Endothelial cell of umbilical vein (primary cell): ENCODE measurements around the gene CEP192.

Experiments used
- EZH2 ChIP-seq: IDR thresholded peaks from 2 replicates; pipeline ENCODE4 v1.6.1; 2012; ENCODE audit warnings: borderline replicate concordance, low read depth, mild to moderate bottlenecking, moderate library complexity, low read length, inconsistent platforms; ENCODE audit not compliant: severe bottlenecking
- MYC ChIP-seq: IDR thresholded peaks from one replicate; pipeline ENCODE4 v1.6.1; 2011; ENCODE audit warnings: mild to moderate bottlenecking, low read depth, low read length
- POLR2A ChIP-seq: IDR thresholded peaks from 2 replicates; pipeline ENCODE4 v1.6.1; 2012; ENCODE audit warnings: low read depth, mild to moderate bottlenecking, control low read depth, low read length
- POLR2AphosphoS5 ChIP-seq: IDR thresholded peaks from 2 replicates; pipeline ENCODE4 v1.6.1; 2012; ENCODE audit warnings: low read depth, mild to moderate bottlenecking, control low read depth, low read length, moderate library complexity; ENCODE audit not compliant: insufficient read depth
- TF ChIP-seq, protein P1 (sequence below), 2 donors: IDR thresholded peaks; 1 replicate in 1 of 2; 2 replicates in 1 of 2; pipeline ENCODE4 v1.5.1; 2011; ENCODE audit warnings: low read length in 2 of 2, mild to moderate bottlenecking in 2 of 2, moderate library complexity in 2 of 2, control low read depth in 1 of 2, inconsistent platforms in 1 of 2, low read depth in 1 of 2; ENCODE audit not compliant: insufficient read depth in 1 of 2; ENCODE audit errors: extremely low read depth in 1 of 2
- TF ChIP-seq, protein P2 (sequence below): IDR thresholded peaks from 2 replicates; pipeline ENCODE4 v1.6.1; 2011; ENCODE audit not compliant: insufficient read depth, insufficient read length

DNA sequence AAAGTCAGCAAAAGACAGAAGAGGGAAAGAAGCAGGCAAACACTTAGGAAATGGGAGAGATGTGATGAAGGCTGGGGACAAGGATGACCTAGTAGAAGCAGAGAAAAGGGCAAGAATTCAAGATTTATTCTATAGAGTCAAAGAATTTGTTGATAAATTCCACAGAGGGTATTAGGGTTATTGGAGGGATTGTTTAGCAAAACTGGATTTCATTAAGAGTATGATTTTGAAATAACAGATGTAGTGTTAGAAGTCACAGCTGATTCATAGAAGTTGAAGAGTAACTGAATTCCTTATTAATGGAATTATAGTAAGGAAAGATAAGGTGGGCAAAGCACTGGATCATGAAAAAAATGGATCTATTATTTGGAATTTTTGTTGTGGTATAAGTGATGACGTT, 48.6 kb downstream of the CEP192 start:
- TF ChIP-seq EZH2 (no peak), MYC (no peak), POLR2A (no peak), POLR2AphosphoS5 (no peak)
- TF ChIP-seq, protein P1, sequence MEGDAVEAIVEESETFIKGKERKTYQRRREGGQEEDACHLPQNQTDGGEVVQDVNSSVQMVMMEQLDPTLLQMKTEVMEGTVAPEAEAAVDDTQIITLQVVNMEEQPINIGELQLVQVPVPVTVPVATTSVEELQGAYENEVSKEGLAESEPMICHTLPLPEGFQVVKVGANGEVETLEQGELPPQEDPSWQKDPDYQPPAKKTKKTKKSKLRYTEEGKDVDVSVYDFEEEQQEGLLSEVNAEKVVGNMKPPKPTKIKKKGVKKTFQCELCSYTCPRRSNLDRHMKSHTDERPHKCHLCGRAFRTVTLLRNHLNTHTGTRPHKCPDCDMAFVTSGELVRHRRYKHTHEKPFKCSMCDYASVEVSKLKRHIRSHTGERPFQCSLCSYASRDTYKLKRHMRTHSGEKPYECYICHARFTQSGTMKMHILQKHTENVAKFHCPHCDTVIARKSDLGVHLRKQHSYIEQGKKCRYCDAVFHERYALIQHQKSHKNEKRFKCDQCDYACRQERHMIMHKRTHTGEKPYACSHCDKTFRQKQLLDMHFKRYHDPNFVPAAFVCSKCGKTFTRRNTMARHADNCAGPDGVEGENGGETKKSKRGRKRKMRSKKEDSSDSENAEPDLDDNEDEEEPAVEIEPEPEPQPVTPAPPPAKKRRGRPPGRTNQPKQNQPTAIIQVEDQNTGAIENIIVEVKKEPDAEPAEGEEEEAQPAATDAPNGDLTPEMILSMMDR (IDR thresholded peaks at IDR 0.05; ENCODE audit: extremely low read depth in 1 of 2, insufficient read depth in 1 of 2, low read depth in 1 of 2, low read length in 2 of 2): no peak
- TF ChIP-seq, protein P2, sequence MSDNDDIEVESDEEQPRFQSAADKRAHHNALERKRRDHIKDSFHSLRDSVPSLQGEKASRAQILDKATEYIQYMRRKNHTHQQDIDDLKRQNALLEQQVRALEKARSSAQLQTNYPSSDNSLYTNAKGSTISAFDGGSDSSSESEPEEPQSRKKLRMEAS: no peak
